GM13977 (cell line): ENCODE results near the gene OR51A7.
"Not testable (repeated sequence)": the region's sequence is repeated elsewhere in the genome, so short reads cannot be mapped to it uniquely, and the experiment has no call there.

Source experiments
- DNase-seq: peaks from one replicate; pipeline ENCODE4 v3.0.0; 2012; ENCODE audit warnings: low spot score
- in situ Hi-C: fragments of 300-500 bp; cut with MboI; formaldehyde crosslinking; loops from one replicate; pipeline ENCODE4 v1.12.0; 2022; ENCODE audit warnings: low sequenced_read_pairs, low pct_unique_long_range_greater_than_20kb, mixed read lengths, inconsistent platforms; ENCODE audit not compliant: unreplicated experiment
- TF ChIP-seq, protein P1 (sequence below): IDR thresholded peaks from 2 replicates; pipeline ENCODE4 v1.5.1; 2012; ENCODE audit warnings: mild to moderate bottlenecking, control low read depth; ENCODE audit not compliant: insufficient read depth; ENCODE audit errors: extremely low read depth, missing control alignments

Gene OR51A7

DNA sequence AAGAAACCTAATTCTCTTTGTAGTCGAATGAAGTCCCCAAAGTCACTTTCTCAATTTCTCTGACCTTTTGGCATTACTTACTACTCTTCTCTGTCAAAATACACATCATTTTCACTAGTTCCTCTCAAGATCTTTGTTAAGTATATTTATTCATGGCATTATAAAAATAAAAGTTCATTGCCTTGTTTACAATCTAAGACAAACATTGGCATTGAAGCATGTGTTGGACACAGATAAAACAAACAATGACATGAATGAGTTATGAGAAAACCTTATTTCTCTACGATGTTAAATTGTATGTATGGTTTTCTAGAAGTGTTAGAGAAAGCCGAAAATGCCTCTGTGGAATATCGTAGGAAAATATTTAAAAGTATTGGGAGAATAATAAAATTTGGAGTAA lies 29.2 kb downstream of the OR51A7 start:
- in situ Hi-C loops = no loop called here
- TF ChIP-seq, protein P1, sequence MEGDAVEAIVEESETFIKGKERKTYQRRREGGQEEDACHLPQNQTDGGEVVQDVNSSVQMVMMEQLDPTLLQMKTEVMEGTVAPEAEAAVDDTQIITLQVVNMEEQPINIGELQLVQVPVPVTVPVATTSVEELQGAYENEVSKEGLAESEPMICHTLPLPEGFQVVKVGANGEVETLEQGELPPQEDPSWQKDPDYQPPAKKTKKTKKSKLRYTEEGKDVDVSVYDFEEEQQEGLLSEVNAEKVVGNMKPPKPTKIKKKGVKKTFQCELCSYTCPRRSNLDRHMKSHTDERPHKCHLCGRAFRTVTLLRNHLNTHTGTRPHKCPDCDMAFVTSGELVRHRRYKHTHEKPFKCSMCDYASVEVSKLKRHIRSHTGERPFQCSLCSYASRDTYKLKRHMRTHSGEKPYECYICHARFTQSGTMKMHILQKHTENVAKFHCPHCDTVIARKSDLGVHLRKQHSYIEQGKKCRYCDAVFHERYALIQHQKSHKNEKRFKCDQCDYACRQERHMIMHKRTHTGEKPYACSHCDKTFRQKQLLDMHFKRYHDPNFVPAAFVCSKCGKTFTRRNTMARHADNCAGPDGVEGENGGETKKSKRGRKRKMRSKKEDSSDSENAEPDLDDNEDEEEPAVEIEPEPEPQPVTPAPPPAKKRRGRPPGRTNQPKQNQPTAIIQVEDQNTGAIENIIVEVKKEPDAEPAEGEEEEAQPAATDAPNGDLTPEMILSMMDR = no peak
- DNase-seq = no peak

DNA sequence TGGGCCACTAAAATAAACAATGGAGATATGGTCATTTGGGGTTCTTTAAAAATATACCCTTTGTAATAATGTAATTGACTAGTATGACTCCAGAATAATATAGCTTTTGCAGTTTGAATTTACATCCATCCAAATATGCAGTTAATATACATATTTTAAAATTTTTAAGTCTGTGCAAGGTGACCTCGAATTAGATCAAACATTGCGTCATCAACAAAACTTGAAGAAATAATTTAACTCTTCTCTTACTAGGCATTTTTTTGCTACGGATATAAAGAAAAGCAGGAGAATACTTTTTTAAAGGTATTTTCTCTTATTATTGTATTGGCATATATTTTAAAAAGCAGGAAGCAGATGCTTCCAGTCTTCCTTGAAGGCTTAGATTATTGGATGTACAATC lies 33.2 kb downstream of the OR51A7 start:
- in situ Hi-C loops = no loop called here
- TF ChIP-seq, protein P1 = no peak
- no peak for DNase-seq

DNA sequence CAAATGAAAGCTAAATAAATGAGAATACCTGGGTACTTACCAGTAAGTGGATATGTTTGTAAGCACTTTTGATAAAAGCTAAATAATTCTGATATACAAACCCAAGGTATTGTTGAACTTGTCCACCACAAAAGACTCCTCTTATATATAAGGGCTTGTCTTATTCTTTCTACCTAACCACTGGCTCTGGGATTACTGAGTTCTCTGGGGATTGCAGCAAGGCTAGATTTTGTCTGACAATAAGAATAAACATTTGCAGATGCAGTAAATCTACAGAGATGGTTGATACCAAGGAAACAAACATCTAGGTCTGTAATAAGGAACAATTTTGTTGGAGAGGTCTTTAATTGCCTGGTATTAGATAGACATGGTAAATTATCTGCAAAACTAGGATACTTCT lies 43.9 kb downstream of the OR51A7 start, which contains the start of gene OR51A4:
TSS of gene OR51A4 (minus strand) at position 101 of the 400 bp plus-strand sequence. CDS start 505 bp downstream, outside the sequence.
- TF ChIP-seq, protein P1 = no peak
- in situ Hi-C loops = no loop called here
- DNase-seq = no peak

DNA sequence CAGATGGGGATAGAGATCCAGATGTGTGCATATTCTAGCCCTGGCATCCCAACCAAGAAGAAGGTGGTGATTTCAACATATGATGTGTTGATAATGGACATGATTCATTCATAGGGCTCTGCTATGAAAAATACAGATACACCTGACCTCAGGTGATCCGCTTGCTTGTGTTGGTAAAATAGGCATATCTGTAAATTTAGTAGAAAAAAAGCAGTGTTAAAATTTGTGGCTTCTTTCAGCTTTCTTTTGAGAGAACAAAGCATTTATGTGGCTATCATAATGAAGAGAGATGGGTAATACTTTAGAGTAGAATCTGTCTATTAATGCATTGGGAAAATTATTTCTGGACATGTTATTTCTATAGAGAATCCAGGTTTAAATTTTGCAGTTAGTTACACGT lies 52.0 kb downstream of the OR51A7 start, which contains the start of gene OR51A2:
TSS of gene OR51A2 (minus strand) at position 101 of the 400 bp plus-strand sequence. CDS start at position 101, 0 bp downstream.
- in situ Hi-C loops, DNase-seq: not testable (repeated sequence)

DNA sequence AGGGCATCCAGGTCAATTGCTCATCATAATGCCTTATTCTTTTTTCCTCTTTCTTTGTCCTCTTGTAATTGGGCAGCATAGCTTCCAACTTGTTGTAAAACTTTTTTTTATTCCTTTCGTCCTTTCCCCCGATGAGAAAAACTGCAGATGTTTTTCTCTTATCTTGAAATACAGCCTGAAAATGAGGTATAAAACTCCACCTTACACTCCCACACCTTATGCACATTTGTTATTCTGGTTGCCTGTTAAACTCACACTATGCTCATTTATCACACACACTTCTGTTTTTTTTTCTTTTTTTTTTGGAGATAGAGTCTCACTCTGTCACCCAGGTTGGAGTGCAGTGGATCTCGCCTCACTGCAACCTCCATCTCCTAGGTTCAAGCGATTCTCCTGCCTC lies 53.8 kb downstream of the OR51A7 start:
- in situ Hi-C loops = no loop called here
- DNase-seq = no peak
- TF ChIP-seq, protein P1 = no peak
